GM04503 (cell line): ENCODE data around the gene VWA8.
"Not testable (repeated sequence)": the region's sequence is repeated elsewhere in the genome, so short reads cannot be mapped to it uniquely, and the experiment has no call there.

Experiments used
- DNase-seq: peaks from one replicate; pipeline ENCODE4 v3.0.0-alpha.2; 2012; ENCODE audit warnings: low read depth

The VWA8 gene

DNA sequence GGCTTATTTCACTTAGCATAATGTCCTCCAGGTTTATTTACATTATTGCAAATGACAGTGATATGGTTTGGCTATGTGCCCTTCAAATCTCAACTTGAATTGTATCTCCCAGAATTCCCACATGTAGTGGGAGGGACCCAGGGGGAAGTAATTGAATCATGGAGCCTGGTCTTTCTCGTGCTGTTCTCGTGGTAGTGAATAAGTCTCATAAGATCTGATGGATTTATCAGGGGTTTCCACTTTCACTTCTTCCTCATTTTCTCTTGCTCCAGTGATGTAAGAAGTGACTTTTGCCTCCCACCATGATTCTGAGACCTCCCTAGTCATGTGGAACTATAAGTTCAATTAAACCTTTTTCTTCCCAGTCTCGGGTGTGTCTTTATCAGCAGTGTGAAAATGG, 109.6 kb downstream of the VWA8 start:
- no peak for DNase-seq

- peak; percentile 22 for DNase-seq
Measured at GRCh38 chr13:41848435-41849255, 112.3 kb downstream of the VWA8 start.

GRCh38 chr13:41847216-41847615, 113.7 kb downstream of the VWA8 start:
- DNase-seq: no peak

DNA sequence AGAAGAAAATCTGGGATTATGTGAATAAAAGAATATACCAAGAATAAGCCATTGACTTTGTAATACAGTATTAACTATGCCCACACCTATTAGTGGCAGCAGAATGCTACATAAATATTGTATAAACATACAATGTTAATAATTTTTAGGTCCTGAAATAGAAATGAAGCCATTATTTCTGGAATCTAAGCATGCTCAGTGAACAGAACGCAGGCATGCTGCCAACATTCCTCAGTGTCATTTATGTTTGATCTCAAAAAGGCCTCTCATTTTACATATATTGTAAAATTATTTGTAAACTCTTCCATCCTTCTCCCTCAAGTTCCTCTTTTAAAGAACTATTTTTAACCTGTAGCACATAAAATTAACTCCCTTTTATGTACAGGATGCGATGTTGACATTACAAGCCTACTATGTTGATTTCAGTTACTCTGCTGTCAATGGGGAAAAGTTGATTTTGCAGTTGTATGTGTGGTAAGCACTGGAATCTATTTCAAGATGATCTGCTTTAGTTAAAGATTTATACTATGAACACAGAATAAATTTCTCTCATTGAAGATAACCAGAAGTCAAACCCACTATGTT, 118.8 kb downstream of the VWA8 start:
- DNase-seq: no peak

GRCh38 chr13:41837629-41838028, 123.3 kb downstream of the VWA8 start:
- DNase-seq: no peak

GRCh38 chr13:41835871-41836270, 125.0 kb downstream of the VWA8 start:
- no peak for DNase-seq

DNA sequence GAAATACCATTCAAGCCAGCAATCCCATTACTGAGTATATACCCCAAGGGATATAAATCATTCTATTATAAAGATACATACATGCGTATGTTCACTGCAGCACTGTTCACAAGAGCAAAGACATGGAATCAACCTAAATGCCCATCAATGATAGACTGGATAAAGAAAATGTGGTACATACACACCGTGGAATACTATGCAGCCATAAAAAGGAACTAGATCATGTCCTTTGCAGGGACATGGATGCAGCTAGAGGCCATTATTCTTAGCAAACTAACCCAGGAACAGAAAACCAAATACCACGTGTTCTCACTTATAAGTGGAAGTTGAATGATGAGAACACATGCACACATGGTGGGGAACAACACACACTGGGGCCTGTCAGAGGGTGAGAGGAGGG, 126.2 kb downstream of the VWA8 start:
- not testable (repeated sequence) for DNase-seq

DNA sequence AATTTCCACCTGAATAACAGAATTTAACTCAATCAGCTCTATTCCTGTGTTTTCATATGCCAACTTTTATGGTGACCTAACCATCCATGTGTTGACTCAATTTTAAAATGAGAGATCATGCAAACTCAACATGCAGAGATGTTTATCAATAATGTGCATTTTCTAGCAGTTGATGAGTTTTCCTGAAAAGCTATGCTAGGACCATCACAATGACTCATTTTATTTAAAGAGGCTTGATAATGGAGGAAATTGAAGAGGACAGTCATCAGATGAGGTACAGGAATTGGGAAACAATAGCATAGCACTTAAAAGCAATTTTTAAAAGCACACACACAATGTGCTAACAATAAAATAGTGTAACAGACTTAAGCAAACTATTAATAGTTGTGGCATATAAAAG, 127.1 kb downstream of the VWA8 start:
- DNase-seq: no peak

DNA sequence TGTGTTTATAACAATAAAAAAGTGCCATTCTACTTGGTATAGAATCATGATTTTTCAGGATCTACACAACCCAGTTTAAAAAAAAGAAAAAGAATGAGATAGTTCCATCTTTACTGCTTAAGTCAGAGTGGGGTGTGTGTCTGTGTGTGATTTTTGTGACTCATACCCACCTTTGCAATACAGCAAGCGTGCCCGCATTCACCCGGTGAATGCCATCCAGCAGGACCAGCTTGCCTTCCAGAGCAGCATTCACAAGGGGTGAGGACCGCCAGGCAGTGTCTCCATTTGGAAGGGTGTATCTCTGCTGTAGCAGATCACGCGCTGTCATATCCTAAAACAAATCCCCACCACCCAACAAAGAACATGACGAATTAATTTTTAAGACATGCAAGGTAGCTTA, 127.7 kb downstream of the VWA8 start:
- no peak for DNase-seq

DNA sequence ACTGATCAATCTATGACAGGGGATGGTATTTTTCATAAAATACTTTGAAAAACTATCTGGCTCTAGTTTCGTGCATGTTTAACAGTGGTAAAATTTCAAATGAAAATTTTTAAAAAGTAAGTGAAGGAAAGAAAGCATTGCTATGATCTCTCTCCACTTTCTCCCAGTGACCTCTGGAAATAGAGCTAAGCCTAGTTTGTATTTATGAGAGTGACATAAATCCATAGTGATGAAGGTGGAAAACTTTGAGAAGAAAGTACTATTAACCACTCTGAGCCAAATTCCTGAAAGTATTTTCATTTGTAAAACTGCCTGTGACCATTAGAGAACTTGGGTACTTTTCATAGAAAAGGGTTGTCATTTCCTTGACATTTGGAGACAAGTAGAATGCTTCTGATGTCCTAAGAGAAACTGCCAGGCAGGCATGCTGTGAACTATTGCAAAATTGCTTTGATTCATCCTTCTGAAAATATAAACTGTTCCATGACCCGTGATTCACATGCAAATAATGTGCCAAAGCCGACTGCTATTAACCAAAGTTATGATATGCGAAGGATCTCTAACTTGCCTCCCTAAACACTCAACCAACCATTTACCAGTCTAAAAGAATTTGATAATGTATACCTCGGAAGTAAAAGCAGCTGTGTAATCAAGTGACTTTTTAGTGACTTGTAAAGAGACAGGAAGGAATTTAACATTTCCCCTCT, 133.2 kb downstream of the VWA8 start:
- DNase-seq: peak; percentile 91

GRCh38 chr13:41825691-41826090, 135.2 kb downstream of the VWA8 start:
- DNase-seq: no peak

GRCh38 chr13:41823476-41823875, 137.4 kb downstream of the VWA8 start:
- no peak for DNase-seq

GRCh38 chr13:41822560-41822959, 138.3 kb downstream of the VWA8 start:
- no peak for DNase-seq

GRCh38 chr13:41821238-41821594, 139.7 kb downstream of the VWA8 start:
- DNase-seq: no peak

DNA sequence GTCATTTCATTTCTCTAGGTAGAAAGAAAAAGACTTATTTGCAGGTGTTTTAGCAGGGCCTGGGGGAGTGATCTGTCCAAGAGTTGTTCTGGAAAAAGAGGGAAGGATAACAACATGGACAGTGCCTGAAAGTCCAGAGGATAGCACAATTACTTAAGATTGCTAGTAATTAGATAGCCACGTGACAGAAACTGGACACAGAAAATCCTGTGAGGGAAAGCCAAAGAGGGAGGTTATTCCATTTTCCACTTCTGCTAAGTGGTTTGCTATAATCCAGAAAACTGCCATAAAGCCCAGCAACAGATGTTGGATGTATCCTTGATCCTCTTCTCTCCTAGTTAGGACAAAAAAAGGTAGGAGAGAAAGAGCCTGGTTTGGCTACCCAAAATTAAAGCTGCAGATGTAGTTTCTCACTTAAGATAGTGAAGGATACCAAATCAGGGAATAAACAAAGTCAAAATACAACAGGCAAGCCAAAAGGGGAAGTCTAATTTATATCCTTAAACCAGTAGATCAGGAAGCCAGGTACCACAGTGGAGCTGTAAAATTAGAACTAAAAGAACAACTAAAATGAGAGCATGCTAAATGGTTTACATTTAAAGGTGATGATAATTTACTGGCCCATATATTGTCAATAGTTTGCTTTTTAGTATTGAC, 140.2 kb downstream of the VWA8 start:
- no peak for DNase-seq

- DNase-seq: no peak
Measured at GRCh38 chr13:41816057-41816456, 144.9 kb downstream of the VWA8 start.

DNA sequence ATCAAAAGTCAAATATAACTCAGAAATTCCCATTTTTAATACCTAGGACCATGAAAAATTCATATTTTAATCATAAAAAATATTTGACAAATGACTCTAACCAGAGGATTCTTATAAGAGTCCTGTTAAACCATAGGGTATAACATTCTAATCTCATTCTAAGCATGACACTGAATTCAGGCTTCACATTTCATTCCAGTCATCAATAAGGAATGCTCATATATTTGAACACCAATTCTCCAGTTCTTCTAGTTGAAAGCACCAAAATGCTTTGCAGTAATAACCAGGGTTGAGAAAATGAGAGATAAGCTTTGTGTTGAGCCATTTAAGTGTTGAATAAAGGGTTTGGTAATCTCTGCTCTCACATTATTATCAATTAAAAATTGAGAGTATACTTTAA, 147.5 kb downstream of the VWA8 start:
- peak; percentile 14 for DNase-seq

- no peak for DNase-seq
Measured at GRCh38 chr13:41812851-41813250, 148.1 kb downstream of the VWA8 start.

- no peak for DNase-seq
Measured at GRCh38 chr13:41812237-41812636, 148.7 kb downstream of the VWA8 start.

- DNase-seq: no peak
Measured at GRCh38 chr13:41811588-41812021, 149.3 kb downstream of the VWA8 start.

DNA sequence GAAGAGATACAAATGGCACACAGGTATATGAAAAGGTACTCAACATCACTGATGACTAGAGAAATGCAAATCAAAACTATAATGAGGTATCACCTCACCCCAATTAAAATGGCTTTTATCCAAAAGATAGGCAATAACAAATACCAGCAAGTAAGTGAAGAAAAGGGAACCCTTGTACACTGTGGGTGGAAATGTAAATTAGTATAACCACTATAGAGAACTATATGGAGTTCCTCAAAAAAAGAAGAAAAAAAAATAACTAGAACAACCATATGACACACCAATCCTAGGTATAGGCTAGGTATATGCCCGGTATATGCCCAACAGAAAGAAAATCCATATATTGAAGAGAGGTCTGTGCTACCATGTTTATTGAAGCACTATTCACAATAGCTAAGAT, 150.9 kb downstream of the VWA8 start:
- DNase-seq: no peak

DNA sequence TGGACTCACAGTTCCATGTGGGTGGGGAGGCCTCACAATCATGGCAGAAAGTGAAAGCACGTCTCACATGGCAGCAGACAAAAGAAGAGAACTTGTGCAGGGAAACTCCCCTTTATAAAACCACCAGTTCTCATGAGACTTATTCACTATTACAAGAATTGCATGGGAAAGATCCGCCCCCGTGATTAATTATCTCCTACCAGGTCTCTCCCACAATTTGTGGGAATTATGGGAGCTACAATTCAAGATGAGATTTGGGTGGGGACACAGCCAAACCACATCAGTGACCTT, 157.5 kb downstream of the VWA8 start:
- not testable (repeated sequence) for DNase-seq
